Measurements from ENCODE around the gene ZNF182.

GRCh38 chrX:48030237-48030636 lies 26.4 kb upstream of the ZNF182 start:
- TF ChIP-seq POLR2A (IDR thresholded peaks at IDR 0.05): no peak
- TF ChIP-seq, protein P1, sequence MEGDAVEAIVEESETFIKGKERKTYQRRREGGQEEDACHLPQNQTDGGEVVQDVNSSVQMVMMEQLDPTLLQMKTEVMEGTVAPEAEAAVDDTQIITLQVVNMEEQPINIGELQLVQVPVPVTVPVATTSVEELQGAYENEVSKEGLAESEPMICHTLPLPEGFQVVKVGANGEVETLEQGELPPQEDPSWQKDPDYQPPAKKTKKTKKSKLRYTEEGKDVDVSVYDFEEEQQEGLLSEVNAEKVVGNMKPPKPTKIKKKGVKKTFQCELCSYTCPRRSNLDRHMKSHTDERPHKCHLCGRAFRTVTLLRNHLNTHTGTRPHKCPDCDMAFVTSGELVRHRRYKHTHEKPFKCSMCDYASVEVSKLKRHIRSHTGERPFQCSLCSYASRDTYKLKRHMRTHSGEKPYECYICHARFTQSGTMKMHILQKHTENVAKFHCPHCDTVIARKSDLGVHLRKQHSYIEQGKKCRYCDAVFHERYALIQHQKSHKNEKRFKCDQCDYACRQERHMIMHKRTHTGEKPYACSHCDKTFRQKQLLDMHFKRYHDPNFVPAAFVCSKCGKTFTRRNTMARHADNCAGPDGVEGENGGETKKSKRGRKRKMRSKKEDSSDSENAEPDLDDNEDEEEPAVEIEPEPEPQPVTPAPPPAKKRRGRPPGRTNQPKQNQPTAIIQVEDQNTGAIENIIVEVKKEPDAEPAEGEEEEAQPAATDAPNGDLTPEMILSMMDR (IDR thresholded peaks at IDR 0.05 in 4 of 5, conservative IDR thresholded peaks at IDR 0.05 in 1 of 5): no peak

Measured in gastrocnemius medialis (tissue), 4 donors.